GM12873 (cell line): Measurements from ENCODE around the gene BNC2.

Source experiments
- TF ChIP-seq, protein P1 (sequence below): IDR thresholded peaks from 2 replicates; pipeline ENCODE4 v1.5.1; 2012; ENCODE audit warnings: low read depth, mild to moderate bottlenecking, moderate library complexity, low read length, control low read depth; ENCODE audit not compliant: insufficient read depth; ENCODE audit errors: missing control alignments

Gene BNC2

GRCh38 chr9:16446636-16447035, 423.8 kb downstream of the BNC2 start:
- TF ChIP-seq, protein P1, sequence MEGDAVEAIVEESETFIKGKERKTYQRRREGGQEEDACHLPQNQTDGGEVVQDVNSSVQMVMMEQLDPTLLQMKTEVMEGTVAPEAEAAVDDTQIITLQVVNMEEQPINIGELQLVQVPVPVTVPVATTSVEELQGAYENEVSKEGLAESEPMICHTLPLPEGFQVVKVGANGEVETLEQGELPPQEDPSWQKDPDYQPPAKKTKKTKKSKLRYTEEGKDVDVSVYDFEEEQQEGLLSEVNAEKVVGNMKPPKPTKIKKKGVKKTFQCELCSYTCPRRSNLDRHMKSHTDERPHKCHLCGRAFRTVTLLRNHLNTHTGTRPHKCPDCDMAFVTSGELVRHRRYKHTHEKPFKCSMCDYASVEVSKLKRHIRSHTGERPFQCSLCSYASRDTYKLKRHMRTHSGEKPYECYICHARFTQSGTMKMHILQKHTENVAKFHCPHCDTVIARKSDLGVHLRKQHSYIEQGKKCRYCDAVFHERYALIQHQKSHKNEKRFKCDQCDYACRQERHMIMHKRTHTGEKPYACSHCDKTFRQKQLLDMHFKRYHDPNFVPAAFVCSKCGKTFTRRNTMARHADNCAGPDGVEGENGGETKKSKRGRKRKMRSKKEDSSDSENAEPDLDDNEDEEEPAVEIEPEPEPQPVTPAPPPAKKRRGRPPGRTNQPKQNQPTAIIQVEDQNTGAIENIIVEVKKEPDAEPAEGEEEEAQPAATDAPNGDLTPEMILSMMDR = no peak

DNA sequence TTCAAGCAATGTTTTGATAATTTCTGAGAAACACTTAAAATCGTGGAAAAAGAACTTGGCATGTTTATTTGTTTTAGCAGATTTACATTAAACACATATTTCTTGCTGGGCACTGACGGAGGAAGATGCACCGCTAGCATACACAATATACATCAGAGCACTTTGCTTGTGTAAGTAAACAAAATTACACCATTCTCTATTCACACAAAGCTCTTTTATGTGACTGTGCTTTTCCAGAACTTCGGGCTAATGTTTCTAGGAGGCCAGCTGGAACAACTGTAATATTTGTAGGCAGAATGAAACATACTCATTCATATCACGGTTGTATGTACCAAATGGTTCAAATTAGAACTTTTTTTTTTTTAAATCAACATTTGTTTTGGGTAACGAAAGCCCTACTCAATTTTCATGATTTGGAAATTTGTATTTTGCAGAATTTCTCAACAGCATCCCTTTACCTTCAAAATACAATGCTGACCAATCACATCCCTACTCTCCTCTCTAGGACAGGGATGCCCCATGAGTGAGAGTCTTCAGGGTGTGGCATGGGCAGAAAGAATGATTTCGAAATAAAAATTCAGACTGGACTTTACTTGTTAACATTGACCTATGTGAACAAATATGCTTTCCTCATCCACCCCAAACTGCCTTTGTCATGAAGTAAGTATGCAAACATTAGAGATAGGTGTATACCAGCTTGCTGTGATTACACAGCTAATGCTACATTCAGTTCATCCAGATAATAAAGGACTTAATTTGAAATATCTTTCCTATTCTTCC, 425.1 kb downstream of the BNC2 start:
- TF ChIP-seq, protein P1 = no peak

DNA sequence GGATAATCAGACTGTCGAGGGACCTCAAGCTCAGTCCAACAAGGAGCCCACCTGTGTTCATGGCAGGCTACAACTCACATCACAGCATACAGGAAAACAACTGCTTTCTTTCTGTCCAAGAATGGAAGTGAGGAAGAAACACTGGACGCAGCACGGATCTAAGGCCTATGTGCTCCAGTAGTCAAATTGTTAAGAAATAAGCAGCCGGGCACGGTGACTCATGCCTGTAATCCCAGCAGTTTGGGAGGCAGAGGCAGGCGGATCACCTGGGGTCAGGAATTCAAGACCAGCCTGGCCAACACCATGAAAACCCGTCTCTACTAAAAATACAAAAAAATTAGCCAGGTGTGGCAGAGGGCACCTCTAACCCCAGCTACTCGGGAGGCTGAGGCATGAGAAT, 427.8 kb downstream of the BNC2 start:
- TF ChIP-seq, protein P1 = no peak

GRCh38 chr9:16441791-16442190, 428.7 kb downstream of the BNC2 start:
- TF ChIP-seq, protein P1 = no peak

- TF ChIP-seq, protein P1 = peak; percentile 10
These were observed 433.9 kb downstream of the BNC2 start for GRCh38 chr9:16436545-16436944.

DNA sequence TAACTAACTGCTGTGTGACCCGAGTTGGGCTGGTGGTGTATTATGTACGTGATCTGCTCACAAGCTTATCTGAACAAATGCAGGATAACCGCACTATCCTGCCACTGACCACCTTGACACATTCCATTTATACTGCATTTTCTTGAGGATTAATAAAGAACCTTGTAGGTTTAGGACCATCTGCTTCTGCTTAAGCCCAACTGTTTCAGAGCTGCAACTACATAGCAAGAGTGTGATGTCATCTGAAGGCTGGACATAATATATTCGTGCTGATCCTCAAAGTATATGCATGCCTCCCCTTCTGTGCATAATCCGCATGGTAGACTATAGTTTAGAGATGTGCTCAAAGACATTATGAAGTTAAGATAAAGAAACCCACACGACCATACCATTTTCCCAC, 435.9 kb downstream of the BNC2 start:
- TF ChIP-seq, protein P1 = no peak

DNA sequence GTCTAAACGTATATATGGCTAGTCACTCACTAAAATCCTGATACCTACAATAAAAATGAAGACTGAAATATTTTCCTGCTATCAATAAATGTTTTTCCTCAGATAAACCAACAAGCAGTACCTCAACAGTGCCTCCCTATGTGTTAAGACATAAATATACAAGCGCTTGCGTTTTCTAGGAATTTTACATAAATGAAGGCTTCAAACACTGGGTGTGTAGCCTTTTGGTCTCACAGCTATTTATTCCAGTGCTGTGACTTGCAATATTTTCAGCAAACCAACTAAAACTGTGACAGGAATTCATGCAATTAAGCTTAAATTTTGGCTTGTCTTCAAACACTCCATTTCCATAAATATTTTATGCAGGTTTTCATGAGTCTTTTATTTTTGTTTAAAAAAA, 437.0 kb downstream of the BNC2 start:
- TF ChIP-seq, protein P1 = no peak
